Ureter (tissue), 1 donor: ENCODE data around the gene SCML2. TPM values are rescaled to one million over a fixed set of nuclear protein-coding genes. Genes with fewer than 3 reads are reported as not detected.
"Not testable (repeated sequence)": the region's sequence is repeated elsewhere in the genome, so short reads cannot be mapped to it uniquely, and the experiment has no call there.

Experiments used
- DNase-seq: peaks from one replicate; pipeline ENCODE4 v3.0.0-alpha.2; 2020; ENCODE audit warnings: low spot score
- total RNA-seq: library from RNA; stranded (reverse); gene quantifications from one replicate; pipeline ENCODE4 v1.2.4, GENCODE V29; 2023
- donor health status: DM: yes; HTN: yes; CAD: no.

SCML2 gene
- total RNA-seq, 1 donor from 2014 or later = 1.2 TPM

GRCh38 chrX:18271725-18272124 lies 82.8 kb downstream of the SCML2 start:
- no peak for DNase-seq

DNA sequence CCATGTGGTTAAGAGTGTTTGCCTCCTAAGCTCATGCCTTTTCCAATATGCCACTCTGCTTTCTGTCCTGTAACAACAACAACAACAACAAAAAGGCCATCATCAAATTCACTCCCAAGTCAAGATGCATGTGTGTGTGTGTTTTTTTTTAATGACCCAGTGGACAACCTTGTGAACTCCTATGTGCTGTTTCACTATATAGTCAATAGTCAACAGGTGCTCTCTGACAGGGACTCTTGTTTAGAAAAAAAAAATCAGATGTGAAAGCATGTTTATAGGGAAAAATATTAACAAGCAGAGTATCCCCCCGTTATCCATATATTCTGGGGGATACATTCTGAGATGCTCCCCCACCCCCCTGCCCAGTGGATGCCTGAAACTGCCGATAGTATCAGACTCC lies 83.2 kb downstream of the SCML2 start:
- no peak for DNase-seq

DNA sequence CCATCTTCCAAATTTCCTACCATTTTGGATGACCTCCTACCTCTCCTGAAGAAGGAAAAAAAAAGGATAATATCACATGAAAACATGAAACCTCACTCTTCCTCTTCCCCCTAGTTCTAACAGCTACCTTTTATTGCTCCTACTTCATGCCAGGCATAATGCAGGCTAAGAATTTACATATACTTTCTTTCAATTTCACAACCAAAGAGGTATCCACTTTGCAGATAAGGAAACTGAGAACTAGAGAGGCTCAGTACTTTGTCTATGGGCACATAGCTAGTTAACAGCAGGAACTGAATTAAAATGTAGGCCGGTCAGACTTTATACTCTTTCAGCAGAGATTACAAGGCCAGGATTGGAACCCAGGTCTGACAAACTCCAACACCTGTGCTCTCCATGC lies 99.4 kb downstream of the SCML2 start:
- DNase-seq = no peak

GRCh38 chrX:18252644-18253359 lies 101.7 kb downstream of the SCML2 start:
- DNase-seq = no peak

GRCh38 chrX:18229646-18230045 lies 124.8 kb downstream of the SCML2 start:
- DNase-seq = not testable (repeated sequence)

- no peak for DNase-seq
Measured at GRCh38 chrX:18228069-18228468, 126.4 kb downstream of the SCML2 start.

DNA sequence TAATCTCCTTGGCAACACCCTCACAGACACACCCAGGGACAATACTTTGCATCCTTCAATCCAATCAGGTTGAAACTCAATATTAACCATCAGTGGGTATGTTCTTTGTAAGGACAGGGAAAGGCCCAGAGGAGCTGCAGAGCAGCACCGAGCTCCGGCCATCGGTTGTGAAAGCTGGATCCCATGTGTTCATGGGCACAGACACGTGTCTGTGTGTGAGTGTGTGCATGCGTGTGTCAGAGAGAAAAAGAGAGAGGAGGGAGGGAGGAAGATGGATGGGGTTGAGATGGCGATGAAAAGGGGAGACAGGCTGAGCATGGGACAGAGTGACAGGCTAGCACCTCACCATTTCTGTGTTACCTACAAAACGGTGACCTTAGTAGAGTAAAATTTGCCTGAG lies 127.0 kb downstream of the SCML2 start:
- DNase-seq = no peak

DNA sequence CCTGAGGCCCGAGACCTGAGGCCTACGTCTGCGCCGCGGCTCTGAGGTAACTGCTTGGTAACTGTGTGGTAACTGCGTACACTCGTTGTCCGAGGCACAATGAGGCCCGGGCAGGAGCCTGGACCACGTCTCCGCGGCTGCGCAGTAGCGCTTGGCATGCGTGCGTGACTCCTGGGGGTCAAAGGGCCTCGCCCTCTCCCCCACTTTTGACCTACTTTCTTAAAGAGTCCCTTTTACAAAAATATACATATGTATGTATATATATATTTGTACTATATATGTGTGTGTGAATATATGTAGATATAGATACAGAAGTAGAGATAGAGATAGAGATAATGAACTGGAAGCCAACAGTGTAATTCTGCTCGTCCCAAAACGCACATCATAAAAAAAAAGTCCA lies 133.7 kb downstream of the SCML2 start, which contains the start of gene BEND2:
TSS of gene BEND2 (minus strand) at position 101 of the 400 bp plus-strand sequence. CDS start 136 bp downstream, outside the sequence.
- DNase-seq = no peak

DNA sequence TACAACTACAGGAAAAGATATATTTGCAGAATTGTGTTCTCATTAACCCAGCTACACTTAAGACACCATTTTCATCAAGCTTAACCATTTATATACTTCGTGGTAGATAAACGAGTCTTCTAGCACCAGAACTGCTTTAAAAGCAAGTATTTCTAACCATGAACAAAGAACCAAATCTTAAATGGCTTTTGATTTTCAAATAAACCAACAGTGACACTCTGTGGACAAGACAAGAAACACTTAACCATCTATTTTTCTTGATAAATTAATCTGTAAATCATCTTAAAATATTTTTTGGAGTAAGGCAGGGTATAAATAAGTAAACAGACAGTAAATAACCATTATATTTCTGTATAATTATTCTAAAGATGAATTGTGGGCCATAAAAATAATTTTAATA lies 144.0 kb downstream of the SCML2 start:
- DNase-seq = no peak

- DNase-seq = no peak
Measured at GRCh38 chrX:18206657-18207056, 147.8 kb downstream of the SCML2 start.

- no peak for DNase-seq
Measured at GRCh38 chrX:18203631-18204030, 150.9 kb downstream of the SCML2 start.

DNA sequence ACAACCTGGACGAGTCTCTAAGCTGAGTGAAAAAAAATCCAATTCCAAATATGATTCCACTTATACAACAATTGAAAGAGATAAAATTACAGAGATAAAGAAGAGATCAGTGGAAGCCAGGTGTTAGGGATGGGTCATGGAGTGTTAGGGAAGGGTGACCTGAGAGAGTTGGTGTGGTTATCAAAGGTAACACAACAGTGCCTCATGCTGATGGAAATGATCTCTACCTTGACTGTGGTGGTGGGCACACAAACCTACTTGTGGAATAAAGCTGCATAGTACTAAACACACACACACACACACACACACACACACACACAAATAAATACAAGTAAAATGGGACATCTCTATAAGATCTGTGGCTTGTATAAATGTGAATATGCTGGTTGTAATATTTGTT lies 159.8 kb downstream of the SCML2 start:
- DNase-seq = no peak

Other genes starting within 250 kb of the SCML2 start
- not detected for gene BEND2, start 133.8 kb downstream of the SCML2 start, total RNA-seq
- 42.3 TPM for gene CDKL5, start 70.9 kb upstream of the SCML2 start, total RNA-seq